ENCODE results near the gene GALNT3.

DNA sequence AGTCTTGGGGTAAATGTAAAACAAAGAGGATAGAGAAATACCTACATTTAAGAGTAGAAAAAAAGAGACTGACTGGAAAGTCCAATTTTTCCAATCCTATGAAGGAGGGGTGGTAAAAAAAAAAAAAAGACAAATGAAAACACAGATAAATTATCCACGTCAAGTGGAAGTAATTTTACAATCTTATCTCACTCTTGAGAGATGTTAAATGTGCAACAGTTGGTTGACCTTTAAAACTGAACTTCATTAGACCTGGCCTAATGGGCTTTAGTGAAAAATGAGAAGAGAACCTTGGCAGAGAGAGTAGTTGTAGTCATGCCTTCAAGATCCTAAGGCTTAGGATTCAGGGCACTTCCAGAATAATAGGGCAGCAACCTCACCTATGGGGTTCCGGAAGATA, 20.4 kb downstream of the GALNT3 start:
- TF ChIP-seq GATA3 (IDR thresholded peaks at IDR 0.05; ENCODE audit: low read depth, low read length) (no peak), GATA2 (IDR thresholded peaks at IDR 0.05; ENCODE audit: low read depth, low read length) (no peak)
